Smooth muscle cell of the coronary artery (primary cell): ENCODE measurements around the gene RSPO3. TPM values are rescaled to one million over a fixed set of nuclear protein-coding genes. Genes with fewer than 3 reads are reported as not detected.

ENCODE experiments used
- total RNA-seq: library from RNA; depleted of rRNA; stranded (reverse); fragments of >200 nt; gene quantifications from 2 replicates; pipeline ENCODE4 v1.2.3, GENCODE V29; 2014; ENCODE audit warnings: low replicate concordance

The RSPO3 gene
- total RNA-seq, result 0.08 and 26.9 TPM in 2 replicates

GRCh38 chr6:127118298-127119101 lies at the start of gene RSPO3:
Gene RSPO3, plus strand, starts transcription at chr6:127118671. Its CDS starts 522 bp downstream, at chr6:127119193.

Other genes with a start within 250 kb of the RSPO3 start
- gene RNF146, start 148.2 kb downstream of the RSPO3 start, total RNA-seq, result 37.7 and 45.6 TPM in 2 replicates
- gene ECHDC1, start 224.9 kb downstream of the RSPO3 start, total RNA-seq, result 19.2 and 36.5 TPM in 2 replicates